HUES48 (cell line): ENCODE measurements around the gene MARVELD2.
A peak's percentile ranks its signal among the peaks of the same experiment; 100 is the strongest.
"Not testable (repeated sequence)": the region's sequence is repeated elsewhere in the genome, so short reads cannot be mapped to it uniquely, and the experiment has no call there.

Experiments
- H3K27ac ChIP-seq: one replicate; pipeline ENCODE4 v1.7.0; 2013; ENCODE audit warnings: low read depth, low read length, inconsistent platforms
- H3K27me3 ChIP-seq: 2 replicates; pipeline ENCODE4 v1.6.1; 2013; ENCODE audit warnings: mild to moderate bottlenecking, low read length; ENCODE audit not compliant: control insufficient read depth, insufficient read depth
- H3K36me3 ChIP-seq: 2 replicates; pipeline ENCODE4 v1.6.1; 2013; ENCODE audit warnings: low read length; ENCODE audit not compliant: control insufficient read depth, insufficient read depth
- H3K4me1 ChIP-seq: 2 replicates; pipeline ENCODE4 v1.6.1; 2013; ENCODE audit warnings: mild to moderate bottlenecking, low read length; ENCODE audit not compliant: control insufficient read depth, insufficient read depth
- H3K4me3 ChIP-seq: 2 replicates; pipeline ENCODE4 v1.5.1; 2013; ENCODE audit warnings: mild to moderate bottlenecking, low read depth, low read length
- H3K9ac ChIP-seq: 2 replicates; pipeline ENCODE4 v1.6.1; 2013; ENCODE audit warnings: mild to moderate bottlenecking, low read depth, low read length, moderate library complexity
- H3K9me3 ChIP-seq: 2 replicates; pipeline ENCODE4 v1.6.1; 2013; ENCODE audit warnings: low read length; ENCODE audit not compliant: control insufficient read depth, insufficient read depth

Gene MARVELD2

DNA sequence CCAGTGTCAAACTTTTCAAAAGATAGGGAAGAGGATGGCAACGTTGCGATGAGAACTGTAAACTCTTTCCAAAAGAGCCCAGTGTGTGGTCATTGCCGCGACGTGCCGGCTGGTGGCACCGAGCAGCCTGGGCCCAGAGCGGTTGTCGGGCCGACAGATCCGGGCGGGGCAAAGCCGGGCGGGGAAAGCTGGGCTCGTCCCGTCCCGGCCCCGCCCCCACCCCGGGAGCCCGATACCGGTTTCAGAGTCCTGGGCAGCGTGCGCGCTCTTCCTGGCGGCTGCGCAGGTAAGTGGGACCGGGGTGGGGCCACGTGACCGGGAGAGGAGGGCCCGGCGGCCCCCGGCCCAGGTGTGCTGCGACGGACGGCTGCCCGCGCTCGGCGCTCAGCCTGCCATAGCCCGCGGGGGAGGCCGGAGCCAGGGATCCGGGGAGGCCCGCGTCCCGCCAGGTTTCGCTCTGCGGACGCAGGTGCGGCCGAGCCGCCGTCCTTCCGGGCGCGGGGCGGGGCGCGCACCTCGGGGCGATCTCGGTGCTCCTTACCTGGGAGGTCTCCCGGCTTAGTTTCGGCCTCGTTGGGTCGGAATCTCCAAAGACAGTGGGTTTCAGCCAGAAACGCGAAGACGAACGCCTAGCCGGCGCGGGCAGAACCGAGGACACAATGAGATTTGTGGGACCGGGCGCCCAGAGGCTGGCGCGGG lies at the start of gene MARVELD2:
Gene MARVELD2 (plus strand): TSS at position 232 of the 699 bp plus-strand sequence. CDS start 4,270 bp downstream, outside the sequence.
- peak within 1 kb of the TSS; percentile 97 for H3K9ac ChIP-seq
- H3K36me3 ChIP-seq: peaks cover 33% of the 10 kb centered on the region
- H3K27ac ChIP-seq: peak within 1 kb of the TSS; percentile 88
- H3K4me1 ChIP-seq: peaks cover 11% of the 10 kb centered on the region
- peak within 1 kb of the TSS; percentile 99 for H3K4me3 ChIP-seq
- no peaks in the 10 kb centered on the region for H3K27me3 ChIP-seq
- H3K9me3 ChIP-seq: no peaks in the 10 kb centered on the region

DNA sequence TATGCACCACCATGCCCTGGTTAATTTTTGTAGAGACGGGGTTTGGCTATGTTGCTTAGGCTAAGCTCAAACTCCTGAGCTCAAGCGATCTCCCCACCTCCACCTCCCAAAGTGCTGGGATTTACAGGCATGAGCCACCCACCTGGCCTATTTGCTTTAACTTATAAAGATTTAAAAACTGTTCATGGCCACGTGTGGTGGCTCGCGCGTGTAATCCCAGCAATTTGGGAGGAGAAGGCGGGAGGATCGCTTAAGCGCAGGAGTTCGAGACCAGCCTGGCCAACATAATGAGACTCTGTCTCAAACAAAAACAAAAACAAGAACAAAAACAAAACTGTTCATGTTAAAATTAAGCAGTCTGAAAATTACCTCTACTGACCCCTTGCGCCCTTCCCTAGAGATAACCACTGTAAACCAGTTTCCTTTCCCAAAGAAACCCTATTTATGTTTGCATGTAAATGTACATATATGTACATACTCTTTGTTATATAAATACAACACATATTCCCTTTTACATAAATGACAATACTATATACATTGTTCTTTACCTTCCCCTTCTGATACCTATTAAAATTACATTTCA lies 47.1 kb upstream of the MARVELD2 start:
- Histone ChIP-seq H3K36me3 (peaks cover 38% of the 10 kb centered on the region), H3K27ac (no peak overlapping the region), H3K27me3 (no peaks in the 10 kb centered on the region), H3K4me3 (peak overlapping the region; percentile 88), H3K4me1 (0 out of 2 replicates have a peak, but pooled peaks cover 4% of the 10 kb centered on the region), H3K9me3 (no peaks in the 10 kb centered on the region), H3K9ac (peak overlapping the region; percentile 97)

GRCh38 chr5:69368458-69369339 lies 46.2 kb upstream of the MARVELD2 start:
- H3K27me3 ChIP-seq: no peaks in the 10 kb centered on the region
- peaks cover 35% of the 10 kb centered on the region for H3K36me3 ChIP-seq
- peak overlapping the region; percentile 97 for H3K9ac ChIP-seq
- H3K27ac ChIP-seq: peak overlapping the region; percentile 100
- H3K4me1 ChIP-seq: 0 out of 2 replicates have a peak, but pooled peaks cover 4% of the 10 kb centered on the region
- no peaks in the 10 kb centered on the region for H3K9me3 ChIP-seq
- peak overlapping the region; percentile 88 for H3K4me3 ChIP-seq

DNA sequence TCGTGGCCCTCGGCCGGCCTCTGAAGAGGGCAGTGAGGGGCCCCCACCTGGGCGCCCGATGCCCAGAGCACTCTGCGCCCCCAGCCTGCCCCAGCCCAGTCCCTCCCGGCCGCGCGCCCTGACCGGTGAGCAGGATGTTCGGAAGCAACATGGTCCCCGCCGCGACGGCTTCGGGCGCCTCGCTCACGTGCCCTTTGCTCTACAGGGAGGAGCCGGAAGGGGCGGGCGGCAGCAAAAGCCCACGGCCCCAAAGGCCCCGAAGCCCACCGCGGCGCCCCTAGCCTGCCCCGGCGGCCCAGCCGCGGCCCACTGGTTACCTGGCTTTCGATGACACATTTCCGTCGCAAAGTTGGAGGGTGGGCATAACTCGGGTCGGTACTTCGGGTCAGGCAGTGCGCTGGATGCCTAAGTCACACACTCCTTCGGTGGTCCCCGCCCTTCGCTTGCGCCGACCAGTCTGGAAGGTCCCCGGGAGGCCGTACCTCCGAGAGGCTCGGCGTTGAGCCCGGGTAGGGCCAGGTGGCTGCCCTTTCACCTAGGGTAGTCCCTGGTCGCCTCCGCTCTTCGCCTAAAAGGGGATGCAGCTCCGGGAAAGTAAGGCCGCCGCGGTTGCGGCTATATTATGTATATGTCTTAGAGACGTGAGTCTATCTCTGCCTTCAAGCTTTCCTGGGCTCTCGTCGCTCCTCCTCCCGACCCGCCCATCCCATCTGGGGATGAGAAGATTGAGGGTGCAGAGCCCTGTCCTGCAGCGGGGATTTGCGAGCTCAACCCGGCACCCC lies 45.4 kb upstream of the MARVELD2 start, which contains the start of the genes AK6, RAD17 and TAF9:
Gene AK6 (minus strand): TSS at position 181 of the 782 bp plus-strand sequence. CDS start 30 bp downstream, at position 151.
Gene RAD17 (plus strand): TSS at position 479 of the 782 bp plus-strand sequence. CDS start 2,391 bp downstream, outside the sequence.
Gene TAF9 (minus strand): TSS at position 181 of the 782 bp plus-strand sequence. CDS start 3,783 bp downstream, outside the sequence.
- Histone ChIP-seq H3K9ac (peak within 1 kb of the TSS; percentile 97), H3K36me3 (peaks cover 38% of the 10 kb centered on the region), H3K4me3 (peak within 1 kb of the TSS; percentile 88), H3K27ac (peak within 1 kb of the TSS; percentile 100), H3K9me3 (no peaks in the 10 kb centered on the region), H3K27me3 (no peaks in the 10 kb centered on the region), H3K4me1 (0 out of 2 replicates have a peak, but pooled peaks cover 4% of the 10 kb centered on the region)

DNA sequence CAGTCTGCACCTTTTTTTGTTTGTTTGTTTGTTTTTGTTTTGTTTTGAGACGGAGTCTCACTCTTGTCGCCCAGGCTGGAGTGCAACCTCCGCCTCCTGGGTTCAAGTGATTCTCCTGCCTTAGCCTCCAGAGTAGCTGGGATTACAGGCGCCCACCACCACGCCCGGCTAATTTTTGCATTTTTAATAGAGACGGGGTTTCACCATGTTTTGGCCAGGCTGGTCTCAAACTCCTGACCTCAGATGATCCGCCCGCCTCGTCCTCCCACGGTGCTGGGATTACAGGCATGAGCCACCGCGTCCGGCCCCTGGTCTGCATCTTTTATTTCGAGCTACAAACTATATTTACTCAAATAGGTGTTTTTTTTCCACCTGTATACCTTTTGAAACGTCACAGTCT lies 44.6 kb upstream of the MARVELD2 start:
- H3K27me3 ChIP-seq, H3K9me3 ChIP-seq, H3K4me1 ChIP-seq: not testable (repeated sequence)
- Histone ChIP-seq H3K36me3 (peaks cover 38% of the 10 kb centered on the region), H3K27ac (peak overlapping the region; percentile 100), H3K9ac (peak overlapping the region; percentile 97), H3K4me3 (peak overlapping the region; percentile 88)

- Histone ChIP-seq H3K9me3 (no peaks in the 10 kb centered on the region), H3K9ac (no peak overlapping the region), H3K36me3 (peaks cover 42% of the 10 kb centered on the region), H3K27ac (no peak overlapping the region), H3K4me1 (0 out of 2 replicates have a peak, but pooled peaks cover 4% of the 10 kb centered on the region), H3K27me3 (no peaks in the 10 kb centered on the region), H3K4me3 (no peak overlapping the region)
These were observed 42.5 kb upstream of the MARVELD2 start for GRCh38 chr5:69372394-69372793.

DNA sequence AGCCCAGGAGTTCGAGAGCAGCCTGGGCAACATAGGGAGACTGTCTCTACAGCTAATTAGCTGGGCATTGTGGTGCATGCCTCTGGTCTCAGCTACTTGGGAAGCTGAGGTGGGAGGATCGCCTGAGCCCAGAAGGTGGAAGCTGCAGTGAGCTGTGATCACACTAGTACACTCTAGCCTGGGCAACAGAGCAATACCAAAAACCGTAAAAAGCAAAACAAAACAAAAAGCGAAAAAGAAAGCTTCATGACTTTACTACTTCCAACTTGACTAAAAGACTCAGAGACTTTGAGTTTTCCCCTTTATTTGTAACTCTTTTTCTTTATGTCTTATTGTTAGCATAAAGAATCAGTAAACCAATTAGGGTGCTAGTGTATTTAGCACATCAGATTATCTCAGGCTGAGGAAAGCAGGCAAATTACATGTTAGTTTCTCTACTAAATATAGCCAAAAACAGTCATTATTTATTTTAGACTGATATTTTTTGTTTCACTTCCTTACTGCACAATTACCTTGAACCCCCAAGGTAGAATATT lies 39.9 kb upstream of the MARVELD2 start:
- no peaks in the 10 kb centered on the region for H3K27me3 ChIP-seq
- H3K4me3 ChIP-seq: no peak overlapping the region
- H3K9ac ChIP-seq: no peak overlapping the region
- H3K4me1 ChIP-seq: no peaks in the 10 kb centered on the region
- H3K27ac ChIP-seq: no peak overlapping the region
- H3K36me3 ChIP-seq: peaks cover 61% of the 10 kb centered on the region
- no peaks in the 10 kb centered on the region for H3K9me3 ChIP-seq

DNA sequence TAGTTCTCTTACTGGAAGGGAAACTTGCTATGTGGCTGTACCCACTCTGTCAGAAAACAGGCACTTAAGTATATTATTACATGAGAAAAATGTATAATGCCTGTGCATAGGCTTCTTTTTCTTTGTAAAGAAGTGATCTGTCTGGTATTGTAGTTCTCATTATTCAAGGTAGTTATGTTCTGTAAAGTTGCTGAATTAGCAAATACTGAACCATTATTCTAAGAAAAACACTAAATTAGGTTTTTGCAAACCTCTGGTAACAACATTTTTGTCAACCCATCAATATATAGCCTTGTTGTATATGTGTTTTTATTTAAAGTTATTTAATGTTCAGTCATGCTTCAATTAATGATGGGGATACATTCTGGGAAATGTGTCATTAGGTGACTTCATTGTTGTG lies 36.5 kb upstream of the MARVELD2 start:
- no peaks in the 10 kb centered on the region for H3K4me1 ChIP-seq
- no peaks in the 10 kb centered on the region for H3K27me3 ChIP-seq
- H3K27ac ChIP-seq: no peak overlapping the region
- H3K9me3 ChIP-seq: no peaks in the 10 kb centered on the region
- H3K9ac ChIP-seq: no peak overlapping the region
- peaks cover 83% of the 10 kb centered on the region for H3K36me3 ChIP-seq
- no peak overlapping the region for H3K4me3 ChIP-seq

- H3K4me3 ChIP-seq: no peak overlapping the region
These were observed 10.1 kb upstream of the MARVELD2 start for GRCh38 chr5:69404659-69405330.

More at GRCh38 chr5:69404659-69405330, 10.1 kb upstream of the MARVELD2 start:
- Histone ChIP-seq H3K36me3 (peaks cover 50% of the 10 kb centered on the region), H3K27me3 (no peaks in the 10 kb centered on the region), H3K27ac (no peak overlapping the region), H3K4me1 (no peaks in the 10 kb centered on the region), H3K9me3 (no peaks in the 10 kb centered on the region), H3K9ac (no peak overlapping the region)
